HepG2 (cell line): ENCODE results near the gene C9orf78. TPM values are rescaled to one million over a fixed set of nuclear protein-coding genes. Genes with fewer than 3 reads are reported as not detected.

Experiments used
- ATAC-seq: fragments of 200-7000 bp; cut with Tn5 transposase; 3 replicates; pipeline ENCODE4 v1.9.1; 2020; ENCODE audit warnings: mild to moderate bottlenecking, moderate library complexity
- BruUV-seq: library from RNA; stranded (reverse); fragments of 400-500 nt; replicated peaks from 2 replicates; lab custom pipeline; 2021; lab: Mats Ljungman, UMichigan
- CTCF ChIA-PET: fragments of 300-600 bp; formaldehyde crosslinking; extraction: SDS; loops from one replicate; lab custom pipeline; 2021; ENCODE audit warnings: low total read pairs, inconsistent platforms, low intra/inter-chr PET ratio; lab: Yijun Ruan, JAX
- POLR2A ChIA-PET: fragments of 350-600 bp; sonication (Branson Sonifier 250); formaldehyde crosslinking; loops from one replicate; lab custom pipeline; 2020; ENCODE audit warnings: antibody characterized with exemption, inconsistent platforms; lab: Yijun Ruan, JAX
- DNase-seq: peaks from one replicate; pipeline ENCODE4 v3.0.0-alpha.2; 2015; ENCODE audit warnings: low spot score
- FAIRE-seq: peaks from 3 replicates; lab custom pipeline; 2011; peaks lifted over from hg19 to GRCh38; lab: Jason Lieb, UNC
- H2AFZ ChIP-seq: one replicate; pipeline ENCODE4 v1.6.1; 2011; ENCODE audit warnings: low read length, inconsistent platforms
- H3K27ac ChIP-seq: fragments of 300-600 bp; 3 replicates; pipeline ENCODE4 v1.8.0; 2011; ENCODE audit warnings: mixed run types, mild to moderate bottlenecking, mixed read lengths, low read length, inconsistent platforms; ENCODE audit not compliant: insufficient read depth; ENCODE audit errors: extremely low read length
- H3K27me3 ChIP-seq, 2 experiments: fragments of 200-600 bp in 1 of 2; 2 replicates in 1 of 2; 3 replicates in 1 of 2; pipeline versions ENCODE4 v1.6.0 to v1.8.0; 2011; ENCODE audit warnings: low read length in 2 of 2, mild to moderate bottlenecking in 2 of 2, moderate library complexity in 2 of 2, inconsistent platforms in 1 of 2; ENCODE audit not compliant: insufficient read depth in 2 of 2, control insufficient read depth in 1 of 2
- H3K36me3 ChIP-seq, 2 experiments: fragments of 200-600 bp in 1 of 2; replicated peaks in 1 of 2; 2 replicates in 1 of 2; 3 replicates in 1 of 2; pipeline versions ENCODE4 v1.5.1 to v1.8.0; 2011; ENCODE audit warnings: low read length in 2 of 2, inconsistent platforms in 1 of 2; ENCODE audit not compliant: insufficient read depth in 2 of 2, control insufficient read depth in 1 of 2
- H3K4me1 ChIP-seq: 2 replicates; pipeline ENCODE4 v1.5.1; 2012; ENCODE audit warnings: low read length, inconsistent platforms; ENCODE audit not compliant: insufficient read depth
- H3K4me2 ChIP-seq: 2 replicates; pipeline ENCODE4 v1.6.0; 2011; ENCODE audit warnings: low read depth, low read length, inconsistent platforms
- H3K4me3 ChIP-seq, 3 experiments: fragments of 200-600 bp in 1 of 3; sonication (generic), shearing (Covaris generic) in 1 of 3; replicated peaks in 1 of 3; 2 replicates each; pipeline ENCODE4 v1.5.1; 2011 to 2016; ENCODE audit warnings: low read length in 3 of 3, inconsistent platforms in 2 of 3, low read depth in 2 of 3, mild to moderate bottlenecking in 2 of 3, control low read depth in 1 of 3, mixed read lengths in 1 of 3; ENCODE audit not compliant: insufficient read depth in 1 of 3
- H3K79me2 ChIP-seq: one replicate; pipeline ENCODE4 v1.6.1; 2011; ENCODE audit warnings: low read length, inconsistent platforms; ENCODE audit not compliant: insufficient read depth
- H3K9ac ChIP-seq: 2 replicates; pipeline ENCODE4 v1.6.0; 2011; ENCODE audit warnings: mild to moderate bottlenecking, low read depth, low read length, inconsistent platforms; ENCODE audit not compliant: insufficient read depth
- H3K9me3 ChIP-seq: 2 replicates; pipeline ENCODE4 v1.5.1; 2012; ENCODE audit warnings: mild to moderate bottlenecking, low read length
- H4K20me1 ChIP-seq: 2 replicates; pipeline ENCODE4 v1.6.0; 2011; ENCODE audit warnings: inconsistent platforms, mild to moderate bottlenecking, low read length, moderate library complexity; ENCODE audit not compliant: insufficient read depth
- FOXA3 ChIP-seq: IDR thresholded peaks from 2 replicates; pipeline ENCODE4 v1.6.1; 2016; ENCODE audit warnings: missing genetic modification reagents, missing compliant biosample characterization
- IRF2 ChIP-seq: IDR thresholded peaks from 2 replicates; pipeline ENCODE4 v1.6.1; 2018; ENCODE audit warnings: missing genetic modification reagents, missing compliant biosample characterization
- LCORL ChIP-seq, 2 experiments: fragments of 450-650 bp in 1 of 2; sonication (generic) in 1 of 2; formaldehyde crosslinking in 1 of 2; IDR thresholded peaks; 2 replicates each; pipeline versions ENCODE4 v1.5.0 to v1.6.1; 2017 to 2020; ENCODE audit warnings: antibody characterized with exemption in 1 of 2, missing genetic modification reagents in 1 of 2
- MZF1 ChIP-seq: sonication (generic); formaldehyde crosslinking; IDR thresholded peaks from 2 replicates; pipeline ENCODE4 v1.8.1; 2023; ENCODE audit warnings: mild to moderate bottlenecking, missing genetic modification reagents, borderline replicate concordance
- NAIF1 ChIP-seq: sonication (generic); formaldehyde crosslinking; IDR thresholded peaks from 2 replicates; pipeline ENCODE4 v1.5.0; 2020; ENCODE audit warnings: mild to moderate bottlenecking, missing genetic modification reagents, borderline replicate concordance
- POLR2AphosphoS2 ChIP-seq: IDR thresholded peaks from 2 replicates; pipeline ENCODE4 v1.6.1; 2011; ENCODE audit warnings: low read depth, low read length, improper control_type of control experiment
- RARA ChIP-seq: IDR thresholded peaks from 2 replicates; pipeline ENCODE4 v1.6.1; 2016; ENCODE audit warnings: missing genetic modification reagents, missing compliant biosample characterization
- SATB2 ChIP-seq: sonication (generic); formaldehyde crosslinking; IDR thresholded peaks from 2 replicates; pipeline ENCODE4 v1.5.0; 2020; ENCODE audit warnings: missing genetic modification reagents
- ZEB1 ChIP-seq: IDR thresholded peaks from 2 replicates; pipeline ENCODE4 v1.6.1; 2012; ENCODE audit warnings: mild to moderate bottlenecking, low read depth, inconsistent platforms; ENCODE audit not compliant: insufficient replicate concordance
- ZFAT ChIP-seq: sonication (generic); formaldehyde crosslinking; conservative IDR thresholded peaks from 2 replicates; pipeline ENCODE4 v1.8.1; 2023; ENCODE audit warnings: missing genetic modification reagents, inconsistent platforms
- ZFP37 ChIP-seq: sonication (generic); formaldehyde crosslinking; IDR thresholded peaks from 2 replicates; pipeline ENCODE4 v1.4.0; 2020; ENCODE audit warnings: missing genetic modification reagents, borderline replicate concordance
- ZNF318 ChIP-seq: sonication (generic); formaldehyde crosslinking; IDR thresholded peaks from 2 replicates; pipeline ENCODE4 v1.4.0; 2020; ENCODE audit warnings: mild to moderate bottlenecking, missing genetic modification reagents
- ZNF496 ChIP-seq: sonication (generic); formaldehyde crosslinking; IDR thresholded peaks from 2 replicates; pipeline ENCODE4 v1.8.1; 2023; ENCODE audit warnings: mild to moderate bottlenecking, moderate library complexity, missing genetic modification reagents; ENCODE audit not compliant: insufficient replicate concordance
- ZNF891 ChIP-seq: sonication (generic); formaldehyde crosslinking; IDR thresholded peaks from 2 replicates; pipeline ENCODE4 v1.5.0; 2020; ENCODE audit warnings: mild to moderate bottlenecking, missing genetic modification reagents
- WGBS: methylation state at CpG from one replicate; pipeline ENCODE4 v1.1.6; 2017; ENCODE audit warnings: low lambda C conversion rate; 5-methylcytosine and 5-hydroxymethylcytosine counted together
- in situ Hi-C: cut with HindIII; loops from 2 replicates; pipeline ENCODE4 v1.10.0; 2017; ENCODE audit warnings: low pct_unique_long_range_greater_than_20kb; ENCODE audit not compliant: extremely low pct_ligation_motif_present
- intact Hi-C: fragments of 100-400 bp; cut with micrococcal nuclease; formaldehyde crosslinking; loops from one replicate; pipeline ENCODE4 v1.10.0; 2022; ENCODE audit not compliant: unreplicated experiment
- polyA plus RNA-seq, 8 experiments: library from polyadenylated mRNA; depleted of rRNA in 3 of 8; stranded (reverse) in 7 of 8; unstranded in 1 of 8; fragments of >200 nt; fragmentation: Illumina TruSeq in 4 of 8; extraction: Trizol in 4 of 8; gene quantifications; 2 replicates each; pipeline versions ENCODE4 v1.2.1 to v1.2.3, GENCODE V29; 2011 to 2016; ENCODE audit warnings: low read depth in 4 of 8, missing spikeins in 1 of 8, mixed read lengths in 1 of 8; ENCODE audit not compliant: insufficient read depth in 1 of 8
- total RNA-seq, 5 experiments: library from RNA; depleted of rRNA; stranded (reverse); fragments of >200 nt; fragmentation: Illumina TruSeq; extraction: Trizol; gene quantifications; 2 replicates each; pipeline ENCODE4 v1.2.3, GENCODE V29; 2016; ENCODE audit warnings: low read depth in 1 of 5

C9orf78 gene
- total and polyA plus RNA-seq, 2 of the 13 experiments (the other 11 are each of a cell fraction or from before 2014, with no cell fraction given), result 18.4 to 35.5 TPM

DNA sequence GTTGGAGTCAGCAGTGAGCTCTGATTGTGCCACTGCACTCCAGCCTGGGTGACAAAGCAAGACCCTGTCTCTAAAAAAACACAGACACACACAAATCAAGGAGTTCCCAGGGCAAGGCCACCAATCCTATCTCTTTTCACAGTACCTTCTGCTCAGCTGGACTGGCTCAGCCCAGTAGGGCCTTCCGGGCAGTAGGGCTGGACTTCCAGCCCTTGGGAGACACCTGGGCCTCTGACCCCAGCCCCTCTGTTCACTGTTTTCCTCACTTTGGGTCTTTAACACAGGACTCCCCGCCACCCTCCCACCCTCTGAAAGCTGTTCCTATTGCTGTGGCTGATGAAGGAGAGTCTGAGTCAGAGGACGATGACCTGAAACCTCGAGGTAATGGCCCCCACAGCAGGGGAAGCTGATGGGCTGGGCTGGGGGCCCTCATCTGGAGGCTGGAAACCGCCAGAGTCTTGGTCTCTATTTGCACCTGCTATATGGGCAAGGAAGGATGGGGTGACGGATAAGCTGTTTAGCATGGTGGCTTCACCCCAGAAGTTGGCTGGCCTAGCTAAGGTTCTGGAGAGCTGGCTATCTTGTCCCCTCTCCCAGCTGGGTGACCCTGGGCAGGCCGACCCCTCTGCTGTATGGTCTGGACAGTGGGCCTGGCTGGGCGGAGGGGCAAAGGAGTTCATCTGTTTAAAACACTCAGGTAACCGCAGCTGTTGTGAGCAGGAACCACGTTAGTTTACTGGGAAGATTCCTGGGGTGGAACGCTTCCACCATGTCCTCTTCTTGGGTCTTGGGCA lies 25.8 kb upstream of the C9orf78 start (continued):
- TF ChIP-seq NAIF1, result no peak
- no peak for TF ChIP-seq ZEB1
- TF ChIP-seq POLR2AphosphoS2, result no peak
- TF ChIP-seq ZFAT (CRISPR knock-in tag), result no peak
- TF ChIP-seq SATB2 (CRISPR knock-in tag), result no peak
- no peak for TF ChIP-seq ZFP37 (CRISPR knock-in tag)
- no peak for TF ChIP-seq LCORL (IDR thresholded peaks at IDR 0.05)
- TF ChIP-seq LCORL (CRISPR knock-in tag; IDR thresholded peaks at IDR 0.05), result no peak
- no peak for TF ChIP-seq IRF2
- no peak for TF ChIP-seq RARA

DNA sequence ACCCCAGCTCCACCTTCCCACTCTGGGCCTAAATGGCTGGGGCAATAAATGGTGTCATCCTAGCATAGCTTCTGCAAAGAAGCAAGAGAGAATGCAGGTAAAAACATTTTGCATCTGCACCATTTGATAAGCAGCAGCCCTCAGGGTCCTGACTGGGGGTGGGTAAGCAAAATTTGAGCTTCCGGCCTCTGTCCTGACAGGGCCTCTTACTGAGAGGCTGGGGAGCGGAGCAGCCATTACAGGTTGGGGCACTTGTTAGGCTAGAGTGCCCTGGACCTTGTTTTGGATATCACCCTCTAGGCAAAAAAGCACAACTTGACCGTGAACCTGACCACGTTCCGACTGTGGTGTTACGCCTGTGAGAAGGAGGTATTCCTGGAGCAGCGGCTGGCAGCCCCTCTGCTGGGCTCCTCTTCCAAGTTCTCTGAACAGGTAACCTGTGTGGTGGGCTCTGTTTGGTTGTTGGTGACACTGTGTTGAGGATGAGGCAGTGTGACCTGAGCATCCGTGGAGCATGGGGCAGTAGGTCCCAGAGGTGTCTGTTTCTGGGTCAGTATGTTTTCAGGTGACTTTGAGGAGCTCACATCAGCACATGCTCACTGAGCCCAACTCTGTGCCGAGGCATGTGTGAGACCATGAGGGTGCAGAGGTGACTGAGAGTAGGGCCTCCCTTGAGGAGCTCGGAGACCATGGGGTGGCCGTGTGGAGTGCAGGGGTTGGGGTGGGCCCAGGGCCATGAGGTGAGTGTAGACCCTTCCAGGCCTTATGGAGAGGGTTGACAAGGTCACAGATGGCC lies 23.3 kb upstream of the C9orf78 start:
- Histone ChIP-seq H3K4me2 (no peak overlapping the region), H3K9me3 (no peaks in the 10 kb centered on the region), H3K27ac (no peak overlapping the region), H3K27me3 (no peaks in the 10 kb centered on the region), H3K4me3 (no peak overlapping the region), H3K36me3 (peaks cover 6 to 21% of the 10 kb centered on the region in 2 experiments; a peak in 3 of 5 replicates), H2AFZ (no peak overlapping the region), H3K4me1 (no peaks in the 10 kb centered on the region), H3K79me2 (no peaks in the 10 kb centered on the region), H4K20me1 (no peaks in the 10 kb centered on the region), H3K9ac (no peak overlapping the region)
- FAIRE-seq, result no peak
- DNase-seq, result no peak
- in situ Hi-C loops, result no loop called here
- ChIA-PET CTCF (no interaction called here), POLR2A (no interaction called here)
- ATAC-seq, result no peak; the same call in 2 of the 3 replicates
- intact Hi-C loops, result no loop called here
- BruUV-seq, result no TSS peak
- WGBS, result 97% methylated on average over 6 of the region's 11 CpGs
- TF ChIP-seq MZF1 (CRISPR knock-in tag), result no peak
- TF ChIP-seq ZNF891, result no peak
- TF ChIP-seq FOXA3, result no peak
- no peak for TF ChIP-seq ZNF496 (CRISPR knock-in tag)
- no peak for TF ChIP-seq ZNF318 (CRISPR knock-in tag)
